Stimulated activated naive B cell treated with anti-CD40 and anti-IgM and Interleukin-4, amounts not matched to agents 10 μg/mL and 1 μg/mL and 100 μg/mL, for 72 hours (primary cell): Measurements from ENCODE around the gene SCN2A.
"Not testable (repeated sequence)": the region's sequence is repeated elsewhere in the genome, so short reads cannot be mapped to it uniquely, and the experiment has no call there.

Experiments used
- ATAC-seq, 2 donors: fragments of 150-1000 bp; cut with Tn5 transposase; replicated peaks; 2 replicates each; pipeline ENCODE4 v1.10.0; 2021; ENCODE audit warnings: moderate library complexity in 1 of 2
- DNase-seq: peaks from one replicate; pipeline ENCODE4 v3.0.0; 2021
- H3K27ac Mint-ChIP-seq: one replicate; pipeline ENCODE4 v1.8.0; 2022; ENCODE audit warnings: mild to moderate bottlenecking, mixed read lengths
- H3K27me3 Mint-ChIP-seq, 2 donors: one replicate each; pipeline ENCODE4 v1.8.0; 2022; ENCODE audit warnings: mixed read lengths in 2 of 2
- H3K36me3 Mint-ChIP-seq, 2 donors: one replicate each; pipeline ENCODE4 v1.8.0; 2022; ENCODE audit warnings: mixed read lengths in 2 of 2, mild to moderate bottlenecking in 1 of 2
- H3K4me1 Mint-ChIP-seq, 2 donors: one replicate each; pipeline ENCODE4 v1.8.0; 2022; ENCODE audit warnings: mixed read lengths in 2 of 2, mild to moderate bottlenecking in 1 of 2
- H3K4me3 Mint-ChIP-seq, 2 donors: one replicate each; pipeline ENCODE4 v1.8.0; 2022; ENCODE audit warnings: mild to moderate bottlenecking in 2 of 2, mixed read lengths in 2 of 2, moderate library complexity in 1 of 2
- H3K9me3 Mint-ChIP-seq, 2 donors: one replicate each; pipeline ENCODE4 v1.8.0; 2022; ENCODE audit warnings: mixed read lengths in 2 of 2, mild to moderate bottlenecking in 1 of 2

SCN2A gene

GRCh38 chr2:165227571-165227970 is 11.6 kb upstream of the SCN2A start:
- DNase-seq (no peak), ATAC-seq (no peak)
- peaks cover 0 to 4% of the 10 kb centered on the region in 2 donors for H3K27me3 Mint-ChIP-seq
- no peaks in the 10 kb centered on the region for H3K36me3 Mint-ChIP-seq
- H3K9me3 Mint-ChIP-seq, result no peaks in the 10 kb centered on the region
- no peak overlapping the region for H3K4me3 Mint-ChIP-seq
- no peaks in the 10 kb centered on the region for H3K4me1 Mint-ChIP-seq
- H3K27ac Mint-ChIP-seq, result no peak overlapping the region

DNA sequence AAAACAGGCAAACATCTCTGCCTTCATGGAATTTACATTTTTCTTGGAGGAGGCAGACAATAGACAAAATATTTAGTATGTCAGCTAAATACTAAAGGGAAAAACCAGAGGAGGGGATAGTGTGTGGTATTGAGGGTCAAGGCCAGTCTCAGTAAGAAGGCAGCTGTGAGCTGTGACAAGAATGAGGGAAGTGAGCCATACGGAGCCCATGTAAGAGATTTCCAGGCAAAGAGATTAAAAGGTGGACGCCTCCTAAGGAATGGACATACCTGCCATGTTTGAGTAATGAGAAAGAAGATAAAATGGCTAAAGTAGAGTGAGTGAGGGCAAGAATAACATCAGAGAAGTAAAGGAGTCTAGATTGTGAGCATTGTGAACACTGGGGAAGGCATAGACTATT is 2.2 kb upstream of the SCN2A start:
- Mint-ChIP-seq H3K4me3 (no peak overlapping the region), H3K9me3 (no peaks in the 10 kb centered on the region), H3K4me1 (no peaks in the 10 kb centered on the region), H3K36me3 (no peaks in the 10 kb centered on the region), H3K27me3 (peaks cover 12 to 16% of the 10 kb centered on the region in 2 donors), H3K27ac (no peak overlapping the region)
- DNase-seq, result no peak
- ATAC-seq, result no peak

GRCh38 chr2:165238295-165238694 is 919 bp upstream of the SCN2A start:
- no peaks in the 10 kb centered on the region for H3K36me3 Mint-ChIP-seq
- no peaks in the 10 kb centered on the region for H3K4me1 Mint-ChIP-seq
- DNase-seq (no peak), ATAC-seq (no peak)
- H3K27ac Mint-ChIP-seq, result no peak overlapping the region
- no peak overlapping the region for H3K4me3 Mint-ChIP-seq
- H3K27me3 Mint-ChIP-seq, result peaks cover 12 to 16% of the 10 kb centered on the region in 2 donors
- no peaks in the 10 kb centered on the region for H3K9me3 Mint-ChIP-seq

DNA sequence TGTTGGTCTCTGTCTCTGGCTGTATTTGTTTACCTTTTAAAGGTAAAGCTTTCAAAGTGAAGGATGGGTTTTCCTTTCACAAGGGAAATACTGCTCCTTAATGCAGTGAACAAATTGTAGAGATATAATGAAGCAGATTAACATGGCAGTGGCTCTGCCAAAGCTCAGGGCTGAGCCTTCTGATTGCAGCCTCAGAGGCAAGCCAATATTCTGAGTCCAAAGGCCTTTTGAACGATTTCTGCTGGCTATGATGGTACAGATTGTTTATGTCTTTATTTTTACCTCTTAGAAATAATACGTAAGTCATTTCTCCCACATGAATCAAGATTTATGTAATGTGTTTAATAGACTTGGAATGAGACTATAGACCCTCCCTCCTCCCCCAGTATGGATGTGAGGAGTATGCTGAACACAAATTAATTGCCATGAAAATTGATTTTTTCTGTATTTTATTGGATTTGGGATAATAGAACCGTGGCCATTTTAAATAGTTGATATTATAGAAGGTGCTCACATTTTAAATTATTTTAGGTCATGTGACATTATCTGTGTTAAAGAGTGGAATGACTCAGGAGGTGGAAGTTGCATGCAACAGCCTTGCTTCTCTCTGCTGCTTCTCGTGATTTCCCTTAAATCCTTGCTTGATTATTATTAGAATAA is 772 bp downstream of the SCN2A start:
- Mint-ChIP-seq H3K27me3 (peaks cover 10 to 14% of the 10 kb centered on the region in 2 donors), H3K27ac (no peak overlapping the region), H3K9me3 (no peaks in the 10 kb centered on the region), H3K36me3 (no peaks in the 10 kb centered on the region), H3K4me3 (no peak overlapping the region), H3K4me1 (no peaks in the 10 kb centered on the region)
- no peak for DNase-seq
- no peak for ATAC-seq

DNA sequence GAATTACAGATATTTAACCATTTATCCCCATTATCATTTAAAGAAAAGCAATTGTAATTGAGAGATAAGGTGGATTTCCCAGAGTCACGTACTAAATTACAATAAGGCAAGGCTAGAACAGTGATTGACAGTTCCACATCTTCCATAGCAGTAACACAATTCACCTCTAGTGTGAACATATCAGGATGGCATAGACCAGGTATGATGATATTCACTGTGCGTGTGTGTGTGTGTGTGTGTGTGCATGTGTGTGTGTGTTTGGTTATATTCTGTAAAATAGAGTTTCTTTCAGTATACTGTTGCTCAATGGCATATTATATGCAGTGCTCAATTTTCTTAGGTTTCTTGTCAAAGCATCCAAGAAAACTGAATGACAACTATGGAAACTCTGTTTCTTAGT is 1.7 kb downstream of the SCN2A start:
- Mint-ChIP-seq H3K27me3 (peaks cover under 1 to 11% of the 10 kb centered on the region in 2 donors), H3K36me3 (no peaks in the 10 kb centered on the region), H3K27ac (no peak overlapping the region), H3K4me3 (no peak overlapping the region), H3K9me3 (no peaks in the 10 kb centered on the region), H3K4me1 (no peaks in the 10 kb centered on the region)
- no peak for ATAC-seq
- DNase-seq, result no peak

GRCh38 chr2:165245081-165245793 is 6.0 kb downstream of the SCN2A start:
- no peaks in the 10 kb centered on the region for H3K9me3 Mint-ChIP-seq

GRCh38 chr2:165248238-165248637 is 9.0 kb downstream of the SCN2A start:
- H3K4me1 Mint-ChIP-seq, result no peaks in the 10 kb centered on the region
- H3K27me3 Mint-ChIP-seq, result peaks cover 0 to 4% of the 10 kb centered on the region in 2 donors
- no peaks in the 10 kb centered on the region for H3K9me3 Mint-ChIP-seq
- no peak overlapping the region for H3K27ac Mint-ChIP-seq
- ATAC-seq (no peak), DNase-seq (no peak)
- no peak overlapping the region for H3K4me3 Mint-ChIP-seq
- H3K36me3 Mint-ChIP-seq, result no peaks in the 10 kb centered on the region

More at GRCh38 chr2:165245081-165245793, 6.0 kb downstream of the SCN2A start:
- ATAC-seq, result no peak
- Mint-ChIP-seq H3K27me3 (peaks cover 0 to 5% of the 10 kb centered on the region in 2 donors), H3K4me1 (no peaks in the 10 kb centered on the region), H3K27ac (no peak overlapping the region), H3K36me3 (no peaks in the 10 kb centered on the region), H3K4me3 (no peak overlapping the region)
- DNase-seq, result no peak

DNA sequence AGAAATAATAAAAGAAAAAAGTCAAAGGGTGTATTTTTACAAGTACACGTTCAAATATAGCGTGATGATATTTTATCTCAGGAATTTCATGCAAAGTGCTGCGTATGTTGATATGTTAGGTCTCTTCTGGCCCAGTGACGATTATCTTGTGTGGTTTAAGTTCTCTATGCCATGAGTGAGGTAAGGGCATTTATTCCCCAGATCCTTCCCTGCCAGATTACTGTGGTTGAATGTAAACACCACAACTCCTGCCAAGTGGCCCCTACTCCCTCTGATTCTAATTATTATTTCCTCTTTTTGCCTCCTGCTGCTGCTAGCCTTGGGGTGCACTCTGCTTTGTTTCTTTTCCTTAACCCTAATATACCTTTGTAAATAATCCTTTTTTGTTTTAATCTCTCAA is 12.2 kb downstream of the SCN2A start:
- no peak for ATAC-seq
- DNase-seq, result no peak
- no peaks in the 10 kb centered on the region for H3K9me3 Mint-ChIP-seq
- H3K36me3 Mint-ChIP-seq, result no peaks in the 10 kb centered on the region
- H3K27me3 Mint-ChIP-seq, result peaks cover 0 to 4% of the 10 kb centered on the region in 2 donors
- H3K4me3 Mint-ChIP-seq, result no peak overlapping the region
- H3K4me1 Mint-ChIP-seq, result no peaks in the 10 kb centered on the region
- H3K27ac Mint-ChIP-seq, result no peak overlapping the region

- Mint-ChIP-seq H3K27ac (no peak overlapping the region), H3K36me3 (no peaks in the 10 kb centered on the region), H3K4me1 (no peaks in the 10 kb centered on the region), H3K9me3 (no peaks in the 10 kb centered on the region), H3K27me3 (peaks cover 8 to 11% of the 10 kb centered on the region in 2 donors), H3K4me3 (no peak overlapping the region)
- ATAC-seq (no peak), DNase-seq (no peak)
These were observed 14.0 kb downstream of the SCN2A start for GRCh38 chr2:165253178-165253577.

DNA sequence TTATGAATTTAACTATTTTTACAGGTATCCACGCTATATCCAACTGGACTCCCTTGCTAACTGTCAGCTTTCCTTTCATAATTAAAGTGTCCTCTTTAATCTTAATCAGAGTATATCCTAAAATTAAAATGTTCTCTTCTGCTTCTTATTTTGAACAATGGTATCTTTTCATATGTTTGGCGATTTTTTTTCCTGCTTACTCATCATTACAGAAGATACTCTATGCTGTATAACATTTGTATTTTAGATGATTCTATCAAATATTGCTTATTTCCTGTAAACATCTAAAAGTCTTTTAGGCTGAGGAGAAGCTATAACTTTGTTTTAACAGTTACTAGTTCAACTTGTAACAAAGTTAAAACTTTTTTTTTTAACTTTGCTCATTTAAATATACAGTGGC is 17.4 kb downstream of the SCN2A start:
- no peaks in the 10 kb centered on the region for H3K9me3 Mint-ChIP-seq
- ATAC-seq (no peak), DNase-seq (no peak)
- H3K27ac Mint-ChIP-seq, result no peak overlapping the region
- no peaks in the 10 kb centered on the region for H3K36me3 Mint-ChIP-seq
- H3K4me1 Mint-ChIP-seq, result no peaks in the 10 kb centered on the region
- H3K27me3 Mint-ChIP-seq, result peaks cover 11 to 16% of the 10 kb centered on the region in 2 donors
- H3K4me3 Mint-ChIP-seq, result no peak overlapping the region

DNA sequence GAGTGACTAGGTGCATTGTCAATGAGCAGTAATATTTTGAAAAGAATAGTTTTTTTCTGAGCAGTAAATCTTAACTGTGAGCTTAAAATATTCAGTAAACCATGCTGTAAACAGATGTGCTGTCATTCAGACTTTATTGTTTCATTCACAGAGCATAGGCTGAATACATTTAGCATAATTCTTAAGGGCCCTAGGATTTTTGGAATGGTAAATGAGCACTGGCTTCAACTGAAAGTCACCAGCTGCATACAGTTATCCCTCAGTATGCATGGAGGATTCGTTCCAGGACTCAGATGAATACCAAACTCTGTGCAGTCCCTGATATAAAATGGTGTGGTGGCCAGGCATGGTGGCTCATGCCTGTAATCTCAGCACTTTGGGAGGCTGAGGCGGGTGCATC is 21.1 kb downstream of the SCN2A start:
- H3K4me3 Mint-ChIP-seq, ATAC-seq: not testable (repeated sequence)

DNA sequence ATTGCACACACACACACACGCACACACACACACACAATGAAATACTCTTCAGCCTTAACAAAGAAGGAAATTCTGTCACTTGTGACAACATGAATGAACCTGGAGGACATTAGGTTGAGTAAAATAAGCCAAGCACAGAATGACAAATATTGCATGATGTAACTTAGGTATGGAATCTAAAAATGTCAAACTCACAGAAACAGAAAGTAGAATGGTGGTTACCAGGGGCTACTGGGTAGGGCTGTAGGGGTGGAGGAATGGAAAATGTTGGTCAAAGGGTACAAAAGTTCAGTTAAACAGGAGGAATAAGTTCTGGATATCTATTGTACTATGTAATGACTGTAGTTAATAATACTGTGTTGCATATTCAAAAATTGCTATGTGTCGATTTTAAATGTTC is 29.5 kb downstream of the SCN2A start:
- Mint-ChIP-seq H3K27ac (no peak overlapping the region), H3K4me1 (peaks cover 4 to 6% of the 10 kb centered on the region in 2 donors), H3K4me3 (no peak overlapping the region), H3K36me3 (no peaks in the 10 kb centered on the region), H3K27me3 (peaks cover 0 to 8% of the 10 kb centered on the region in 2 donors), H3K9me3 (peaks cover 0 to 3% of the 10 kb centered on the region in 2 donors)
- no peak for DNase-seq
- peak; percentile 52 to 61 for ATAC-seq

More for the DNA sequence above, 21.1 kb downstream of the SCN2A start:
- not testable (repeated sequence) for H3K27ac Mint-ChIP-seq, H3K9me3 Mint-ChIP-seq, DNase-seq, H3K36me3 Mint-ChIP-seq, H3K4me1 Mint-ChIP-seq
- H3K27me3 Mint-ChIP-seq, result peaks cover 19 to 25% of the 10 kb centered on the region in 2 donors

GRCh38 chr2:165273176-165273575 is 34.0 kb downstream of the SCN2A start:
- Mint-ChIP-seq H3K9me3 (peaks cover 0 to 3% of the 10 kb centered on the region in 2 donors), H3K36me3 (peaks cover 3% of the 10 kb centered on the region in 2 donors), H3K27me3 (peaks cover 5 to 7% of the 10 kb centered on the region in 2 donors)

GRCh38 chr2:165274698-165275097 is 35.5 kb downstream of the SCN2A start:
- Mint-ChIP-seq H3K27ac (no peak overlapping the region), H3K9me3 (peaks cover 4 to 7% of the 10 kb centered on the region in 2 donors)
- no peak for DNase-seq

More at GRCh38 chr2:165273176-165273575, 34.0 kb downstream of the SCN2A start:
- H3K4me3 Mint-ChIP-seq, result no peak overlapping the region
- peaks cover 10 to 13% of the 10 kb centered on the region in 2 donors for H3K4me1 Mint-ChIP-seq
- ATAC-seq (no peak), DNase-seq (no peak)
- H3K27ac Mint-ChIP-seq, result no peak overlapping the region

DNA sequence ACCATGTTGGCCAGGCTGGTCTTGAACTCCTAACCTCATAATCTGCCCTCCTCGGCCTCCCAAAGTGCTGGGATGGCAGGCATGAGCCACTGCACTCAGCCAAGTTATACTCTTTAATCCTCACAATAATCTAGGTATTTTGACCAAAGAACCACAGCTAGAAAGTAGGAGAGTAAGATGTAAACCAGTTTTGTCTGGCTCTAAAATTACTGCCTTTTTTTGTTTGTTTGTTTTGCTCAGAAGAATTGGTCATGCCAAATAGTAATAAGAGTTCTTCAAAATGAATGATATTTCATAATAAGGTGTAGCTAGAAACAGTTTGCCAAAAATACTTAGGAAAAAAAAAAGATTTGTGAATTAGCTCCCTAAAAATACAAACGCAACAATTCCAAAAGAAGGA is 36.7 kb downstream of the SCN2A start:
- Mint-ChIP-seq H3K27me3 (peaks cover 5 to 7% of the 10 kb centered on the region in 2 donors), H3K27ac (no peak overlapping the region), H3K36me3 (peaks cover 8 to 10% of the 10 kb centered on the region in 2 donors), H3K9me3 (peaks cover 4 to 7% of the 10 kb centered on the region in 2 donors), H3K4me1 (peaks cover 8 to 16% of the 10 kb centered on the region in 2 donors), H3K4me3 (no peak overlapping the region)
- no peak for ATAC-seq
- no peak for DNase-seq

More at GRCh38 chr2:165274698-165275097, 35.5 kb downstream of the SCN2A start:
- Mint-ChIP-seq H3K4me3 (no peak overlapping the region), H3K36me3 (peaks cover 8 to 10% of the 10 kb centered on the region in 2 donors), H3K27me3 (peaks cover 5 to 7% of the 10 kb centered on the region in 2 donors), H3K4me1 (peaks cover 8 to 16% of the 10 kb centered on the region in 2 donors)
- no peak for ATAC-seq
